Adipose tissue (tissue), 3 donors: ENCODE results near the gene CIAO3. TPM values are rescaled to one million over a fixed set of nuclear protein-coding genes. Genes with fewer than 3 reads are reported as not detected.

Experiments used
- polyA plus RNA-seq, 3 donors: library from polyadenylated mRNA; stranded (reverse); fragments of 200-250 nt; gene quantifications; one replicate each; pipeline ENCODE4 v1.2.3, GENCODE V29; 2013
- donor health status: healthy with polysubstance abuse.
- donor health status: Bipolar disorder and iron deficiency.
- donor health status: healthy.

Gene CIAO3
- polyA plus RNA-seq, 3 donors: 16.0 to 23.7 (median 19.0) TPM

Other genes with a start within 250 kb of the CIAO3 start
- gene CAPN15, start 213.3 kb downstream of the CIAO3 start, polyA plus RNA-seq: 10 to 100 TPM; 20.4 to 31.4 (median 30.6) TPM
- under 1 TPM in 1 of 3 donors, not detected in 2; 0.20 TPM for gene PRR35, start 180.6 kb downstream of the CIAO3 start, polyA plus RNA-seq
- gene NHLRC4, start 174.0 kb downstream of the CIAO3 start, polyA plus RNA-seq: 1 to 10 TPM in 1 of 3 donors, under 1 TPM in 2; 0.22 to 1.3 (median 0.61) TPM
- gene PIGQ, start 171.0 kb downstream of the CIAO3 start, polyA plus RNA-seq: 10 to 100 TPM; 36.6 to 47.7 (median 37.6) TPM
- gene RAB40C, start 150.9 kb downstream of the CIAO3 start, polyA plus RNA-seq: 10 to 100 TPM; 16.0 to 42.5 (median 21.2) TPM
- gene WFIKKN1, start 110.0 kb downstream of the CIAO3 start, polyA plus RNA-seq: under 1 TPM; 0.25 to 0.85 (median 0.67) TPM
- 100 to 1,000 TPM in 2 of 3 donors, 10 to 100 TPM in 1; 65.0 to 125 (median 109) TPM for gene METTL26, start 104.7 kb downstream of the CIAO3 start, polyA plus RNA-seq
- 10 to 100 TPM; 23.6 to 57.6 (median 42.6) TPM for gene MCRIP2, start 99.2 kb downstream of the CIAO3 start, polyA plus RNA-seq
- gene WDR90, start 91.6 kb downstream of the CIAO3 start, polyA plus RNA-seq: 10 to 100 TPM; 12.1 to 14.8 (median 13.7) TPM
- 100 to 1,000 TPM in 1 of 3 donors, 10 to 100 TPM in 2; 67.7 to 107 (median 85.5) TPM for gene RHOT2, start 72.9 kb downstream of the CIAO3 start, polyA plus RNA-seq
- under 1 TPM in 2 of 3 donors, not detected in 1; 0.59 to 0.71 TPM for gene RHBDL1, start 65.3 kb downstream of the CIAO3 start, polyA plus RNA-seq
- gene STUB1, start 60.6 kb downstream of the CIAO3 start, polyA plus RNA-seq: 100 to 1,000 TPM in 2 of 3 donors, 10 to 100 TPM in 1; 85.4 to 145 (median 139) TPM
- 10 to 100 TPM; 36.8 to 77.7 (median 44.9) TPM for gene JMJD8, start 56.7 kb downstream of the CIAO3 start, polyA plus RNA-seq
- 1 to 10 TPM; 3.8 to 7.4 (median 5.1) TPM for gene WDR24, start 50.6 kb downstream of the CIAO3 start, polyA plus RNA-seq
- 1 to 10 TPM in 1 of 3 donors, under 1 TPM in 2; 0.22 to 2.5 (median 0.37) TPM for gene FBXL16, start 35.2 kb downstream of the CIAO3 start, polyA plus RNA-seq
- 10 to 100 TPM; 21.3 to 34.1 (median 22.2) TPM for gene METRN, start 25.9 kb downstream of the CIAO3 start, polyA plus RNA-seq
- 10 to 100 TPM; 10.1 to 33.4 (median 26.0) TPM for gene ANTKMT, start 19.9 kb downstream of the CIAO3 start, polyA plus RNA-seq
- 1 to 10 TPM in 1 of 3 donors, under 1 TPM in 2; 0.42 to 2.1 (median 0.98) TPM for gene CCDC78, start 14.6 kb downstream of the CIAO3 start, polyA plus RNA-seq
- gene HAGHL, start 13.9 kb downstream of the CIAO3 start, polyA plus RNA-seq: 1 to 10 TPM; 2.0 to 2.6 (median 2.5) TPM
- gene MSLN, start 19.7 kb upstream of the CIAO3 start, polyA plus RNA-seq: 10 to 100 TPM in 2 of 3 donors, under 1 TPM in 1; 0.49 to 14.2 (median 13.2) TPM
- 10 to 100 TPM; 10.5 to 16.7 (median 10.8) TPM for gene RPUSD1, start 47.4 kb upstream of the CIAO3 start, polyA plus RNA-seq
- 10 to 100 TPM in 1 of 3 donors, 1 to 10 TPM in 2; 7.3 to 12.6 (median 8.0) TPM for gene CHTF18, start 47.6 kb upstream of the CIAO3 start, polyA plus RNA-seq
- not detected for gene GNG13, start 59.7 kb upstream of the CIAO3 start, polyA plus RNA-seq
- 10 to 100 TPM in 2 of 3 donors, 1 to 10 TPM in 1; 8.7 to 13.0 (median 12.3) TPM for gene LMF1, start 230.0 kb upstream of the CIAO3 start, polyA plus RNA-seq
- gene SOX8, start 240.8 kb upstream of the CIAO3 start, polyA plus RNA-seq: 1 to 10 TPM in 1 of 3 donors, under 1 TPM in 2; 0.61 to 1.3 (median 0.90) TPM